Kasumi-1 (cell line): ENCODE results near the gene ANTXR1.
A peak's percentile ranks its signal among the peaks of the same experiment; 100 is the strongest.
"Not testable (repeated sequence)": the region's sequence is repeated elsewhere in the genome, so short reads cannot be mapped to it uniquely, and the experiment has no call there.

ENCODE experiments used
- DNase-seq, 2 experiments: peaks; one replicate each; lab custom pipeline; 2025; lab: John Stamatoyannopoulos, UW

ANTXR1 gene

DNA sequence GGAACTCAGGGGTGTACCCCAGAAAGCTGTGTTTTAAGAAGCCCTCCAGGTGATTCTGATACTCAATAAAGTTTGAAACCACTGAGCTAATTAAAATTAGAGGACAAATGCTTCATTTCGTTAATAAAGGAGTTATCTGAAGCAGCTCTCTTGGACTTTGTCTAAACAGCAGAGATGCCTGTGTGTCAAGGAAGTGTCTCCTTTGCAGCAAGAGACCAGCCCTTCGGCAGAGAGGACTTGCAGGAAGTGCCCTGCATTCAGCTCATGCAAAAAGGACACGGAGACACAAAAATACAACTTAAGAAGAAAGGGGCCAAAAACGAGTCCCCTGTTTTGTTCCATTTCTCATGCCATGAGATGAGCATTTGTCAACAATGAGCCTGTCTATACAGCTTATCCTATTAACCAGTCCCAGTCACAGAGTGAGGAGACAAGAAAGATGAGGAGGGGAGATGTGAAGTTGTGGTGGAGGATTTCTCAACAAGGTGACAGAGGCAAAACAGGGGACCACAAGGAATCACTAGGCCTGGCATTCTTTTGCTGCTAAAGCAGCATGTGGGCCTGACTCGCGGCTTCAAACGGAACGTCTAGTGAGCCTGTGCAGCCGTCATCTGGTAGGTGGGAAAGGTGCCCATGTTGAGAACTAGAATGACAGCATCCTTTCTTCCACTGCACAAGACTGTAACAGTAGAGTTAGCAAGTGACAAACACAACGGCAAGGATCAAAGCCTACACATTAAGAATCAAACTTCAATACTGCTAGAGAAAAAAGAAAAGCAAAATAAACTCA is 152.3 kb downstream of the ANTXR1 start:
- no peak for DNase-seq

DNA sequence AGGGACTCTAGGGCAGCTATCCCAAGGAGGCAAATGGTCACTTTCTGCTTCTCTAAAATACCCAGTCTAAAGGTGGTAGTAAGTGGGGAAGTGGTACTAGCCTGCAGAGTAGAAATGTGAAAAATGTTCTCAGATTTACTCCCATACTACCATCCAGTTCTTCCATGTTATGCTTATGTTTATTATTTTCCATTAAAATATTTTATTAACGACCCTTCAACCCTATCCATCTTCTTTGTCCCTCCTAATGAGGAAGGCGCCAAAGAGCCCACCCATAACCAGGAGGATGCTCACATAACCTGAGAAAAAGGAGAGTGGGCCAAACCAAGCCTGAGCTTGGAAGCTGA is 153.5 kb downstream of the ANTXR1 start:
- no peak for DNase-seq

DNA sequence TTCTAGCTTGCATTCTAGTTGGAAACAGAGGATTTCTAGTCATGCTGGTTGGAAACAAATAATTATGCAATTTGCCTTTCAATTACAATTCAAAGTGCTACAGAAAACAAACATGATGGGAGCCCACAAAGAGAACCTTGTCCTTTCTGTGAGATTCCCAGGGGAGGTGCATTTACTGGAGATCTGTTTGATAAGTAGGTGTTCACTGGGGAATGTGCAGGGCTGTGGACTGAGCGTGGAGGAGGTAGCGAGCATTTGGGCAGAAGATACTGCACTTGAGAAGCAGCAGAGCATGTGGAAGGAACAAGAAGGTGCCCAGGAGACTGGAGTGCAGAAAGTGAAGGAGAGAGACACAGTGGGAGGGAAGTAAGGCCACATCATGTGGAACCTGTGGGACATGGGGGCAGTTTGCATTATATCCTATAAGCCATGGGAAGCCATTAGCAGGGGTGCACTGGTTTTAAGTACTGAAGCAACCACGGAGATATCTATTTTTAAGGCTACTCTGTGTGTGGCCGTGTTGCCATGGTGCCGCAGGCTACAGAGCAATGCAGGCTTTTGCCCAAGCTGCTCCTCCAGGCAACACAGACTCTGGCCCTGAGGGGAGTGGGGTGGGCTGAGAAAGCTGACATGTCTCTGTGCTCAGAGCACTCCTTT is 154.0 kb downstream of the ANTXR1 start:
- DNase-seq: no peak

DNA sequence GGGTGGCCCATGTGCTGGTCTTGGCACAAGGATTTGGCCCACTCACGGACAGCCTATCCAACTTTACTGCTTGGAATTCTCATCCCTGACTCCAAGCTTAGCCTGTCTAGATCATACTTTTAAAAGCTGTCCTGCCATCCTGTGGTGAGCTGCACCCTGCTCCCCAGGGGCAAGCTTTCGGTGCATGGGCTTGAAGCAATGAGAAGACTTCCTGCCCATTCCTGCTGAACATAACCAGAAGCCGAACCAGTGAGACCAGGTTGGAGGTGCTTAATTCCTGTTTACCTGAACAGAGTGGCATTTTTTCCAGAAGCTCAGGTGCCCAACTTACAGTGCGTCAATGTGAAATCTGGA is 154.5 kb downstream of the ANTXR1 start:
- no peak for DNase-seq

DNA sequence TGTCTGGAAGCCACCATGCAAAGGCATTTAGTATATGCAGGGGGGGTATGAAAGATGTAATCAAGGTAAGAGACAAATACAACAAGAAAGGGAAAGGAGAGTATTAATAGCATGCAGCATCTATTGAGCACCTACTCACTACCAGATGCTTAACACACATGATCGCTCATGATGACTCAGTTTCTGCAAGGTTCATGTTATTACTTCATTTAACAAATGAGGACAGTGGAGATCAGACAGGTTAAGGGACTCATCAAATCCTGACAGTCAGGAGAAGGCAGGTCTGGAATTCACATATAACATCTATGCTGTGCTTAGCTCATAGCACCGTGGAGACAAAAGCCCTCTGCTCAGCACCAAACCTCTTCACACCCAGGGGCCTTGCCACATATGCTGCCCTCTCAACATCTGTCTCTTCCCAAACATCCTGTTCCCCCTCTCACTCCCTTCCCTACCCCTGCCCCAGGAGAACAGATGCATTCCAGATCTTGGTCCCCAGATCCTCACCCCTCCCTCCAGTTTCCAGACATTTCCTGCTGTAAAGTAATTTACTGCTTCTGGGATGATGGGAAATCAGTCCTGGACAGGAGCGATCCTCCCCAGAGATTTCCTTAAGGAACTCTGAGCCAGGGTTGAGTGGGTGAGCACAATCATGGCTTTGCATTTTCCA is 155.3 kb downstream of the ANTXR1 start:
- no peak for DNase-seq

DNA sequence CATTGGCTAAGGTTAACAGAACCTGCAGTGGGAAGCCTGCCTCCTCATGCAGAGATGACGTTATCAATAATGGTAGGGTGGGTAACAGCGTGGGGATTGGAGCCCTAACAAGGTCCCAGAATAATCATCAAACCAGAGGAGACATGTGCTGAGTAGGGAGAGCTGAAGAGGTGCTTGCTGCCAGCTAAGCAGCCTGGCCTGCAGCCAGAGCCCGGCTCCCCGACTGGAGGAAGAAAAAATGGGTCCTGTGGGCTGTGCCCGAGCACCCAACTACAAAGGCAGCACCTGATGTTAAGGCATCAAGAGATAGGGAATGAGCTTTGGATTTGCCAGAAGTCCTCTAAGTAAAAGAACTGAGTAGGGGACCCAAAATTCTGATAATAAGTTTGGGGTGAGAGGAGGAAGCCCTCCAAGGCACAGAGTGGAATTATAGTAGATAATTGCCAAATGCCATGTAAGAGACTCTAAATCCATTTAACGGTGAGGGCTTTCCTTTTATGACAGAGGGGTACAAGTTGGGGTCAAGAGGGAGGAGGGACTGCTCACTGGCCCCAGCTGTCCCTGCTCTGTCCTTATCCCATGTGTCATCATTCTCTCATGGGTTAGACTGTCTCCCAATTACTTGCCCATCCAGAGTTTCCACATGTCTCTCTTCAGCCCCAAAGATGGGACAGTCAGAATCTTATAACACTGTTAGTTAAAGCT is 156.1 kb downstream of the ANTXR1 start:
- DNase-seq: no peak

DNA sequence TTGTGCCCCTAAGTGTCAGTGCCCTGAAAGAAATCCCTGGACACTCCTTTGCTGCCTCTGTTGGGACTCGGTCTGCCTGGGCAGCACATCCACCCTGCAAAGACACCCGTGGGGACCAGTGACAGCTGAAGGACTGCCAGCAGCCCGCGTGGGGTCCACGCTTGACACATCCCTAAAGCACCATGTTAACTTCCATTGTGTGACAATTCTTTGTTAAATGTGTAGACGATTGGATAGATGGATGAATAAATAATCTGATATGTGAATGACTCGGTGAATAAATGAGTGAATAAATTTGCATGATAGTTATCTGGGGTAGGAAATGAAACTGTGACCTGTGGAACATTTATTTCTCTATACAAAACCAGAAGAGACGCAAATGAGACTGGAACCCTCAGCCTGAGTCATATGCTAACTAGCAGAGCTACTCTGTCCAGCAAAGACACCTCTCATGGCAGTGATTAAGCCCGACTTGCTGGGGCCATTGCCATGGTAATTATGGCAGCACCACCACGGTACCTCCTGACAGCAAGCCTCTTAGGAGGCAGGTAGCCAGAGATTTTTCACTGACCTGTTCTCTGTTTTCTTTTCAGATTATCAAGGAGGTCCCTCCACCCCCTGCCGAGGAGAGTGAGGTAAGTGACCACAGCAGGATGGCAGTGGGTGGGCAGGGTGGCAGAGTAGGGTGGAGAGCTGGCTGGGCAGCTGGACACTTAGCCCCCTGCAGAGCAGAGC is 156.8 kb downstream of the ANTXR1 start:
- no peak for DNase-seq

DNA sequence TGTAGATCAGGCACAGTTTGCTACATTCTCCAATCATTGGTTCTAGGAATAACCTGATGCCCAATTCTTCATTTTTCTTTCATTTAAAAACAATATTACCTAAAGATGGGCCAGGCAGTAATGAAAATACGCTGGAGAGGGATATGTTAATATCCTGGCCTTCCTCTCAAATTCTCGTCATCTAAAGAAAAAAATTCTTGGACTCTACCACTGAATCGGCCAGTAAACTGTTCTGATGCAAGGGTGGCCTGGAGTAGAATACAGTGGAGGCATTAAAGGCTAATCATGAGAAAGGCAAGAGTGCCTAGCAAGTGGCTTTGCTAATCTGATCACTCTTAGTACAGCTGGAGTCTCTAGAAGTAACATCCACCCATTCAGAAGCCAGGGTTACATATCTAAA is 157.7 kb downstream of the ANTXR1 start:
- no peak for DNase-seq

DNA sequence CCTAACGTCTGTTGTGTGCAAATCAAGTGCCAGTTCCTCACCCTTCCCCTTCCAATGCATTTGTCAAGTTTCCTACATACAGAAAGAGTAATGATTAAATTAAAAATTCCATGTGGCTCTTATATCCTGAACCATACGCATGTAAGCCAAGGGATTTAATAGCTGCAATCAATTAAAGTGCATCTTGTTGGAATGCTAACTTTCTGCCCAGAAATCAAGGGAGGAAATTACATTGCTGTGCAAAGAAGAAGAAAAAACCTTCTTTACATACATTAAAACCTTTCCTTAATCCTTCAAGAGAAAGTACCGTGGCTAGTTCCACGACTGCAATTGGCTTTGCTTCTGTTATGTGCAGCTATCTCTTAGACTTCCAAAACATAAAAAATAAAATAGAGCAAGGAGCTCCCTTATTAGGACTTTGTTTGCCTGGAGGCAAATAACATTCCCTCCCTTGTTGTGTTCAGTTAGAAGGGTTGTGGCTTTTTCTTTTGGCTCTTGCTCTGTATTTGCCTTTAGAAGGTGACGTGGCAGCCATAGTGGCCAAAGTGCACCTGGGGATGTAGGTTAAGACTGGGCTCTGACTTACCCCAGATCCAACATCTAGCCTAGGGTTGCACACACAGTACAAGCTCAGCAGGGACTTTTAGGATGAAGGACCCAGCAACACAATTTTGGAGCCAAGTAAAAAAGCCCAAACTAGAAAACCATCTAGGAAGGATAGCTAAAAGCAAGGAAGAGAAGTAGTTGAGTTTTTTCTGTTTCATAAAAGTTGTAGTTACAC is 158.3 kb downstream of the ANTXR1 start:
- no peak for DNase-seq

DNA sequence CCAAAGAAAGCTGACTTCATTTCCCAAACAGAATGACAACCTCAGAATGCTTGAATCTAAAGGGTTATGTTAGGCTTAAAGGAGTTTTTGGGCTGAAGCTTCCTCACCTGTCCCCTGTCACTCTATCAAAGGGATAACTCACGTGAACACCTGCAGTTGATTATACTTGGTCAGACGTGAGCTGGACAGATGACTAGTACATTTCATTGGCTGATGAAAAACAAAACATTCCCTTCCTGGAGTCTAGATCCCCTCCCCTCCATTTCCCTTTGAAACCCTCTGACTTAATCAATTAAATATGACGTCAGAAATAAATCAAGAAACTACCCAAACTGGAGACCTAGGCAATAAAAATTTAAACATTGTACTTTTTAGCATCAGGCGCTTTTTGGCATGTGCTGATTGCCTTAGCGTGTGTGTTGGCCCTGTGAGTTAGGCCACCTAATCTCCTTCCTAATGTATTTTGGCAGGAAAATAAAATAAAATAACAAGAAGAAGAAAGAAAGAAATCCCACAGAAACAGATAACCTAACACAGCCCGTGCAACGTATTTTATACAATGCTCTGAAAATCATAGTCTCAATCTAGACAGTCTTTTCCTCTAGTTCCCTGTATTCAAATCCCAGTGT is 159.0 kb downstream of the ANTXR1 start:
- no peak for DNase-seq

DNA sequence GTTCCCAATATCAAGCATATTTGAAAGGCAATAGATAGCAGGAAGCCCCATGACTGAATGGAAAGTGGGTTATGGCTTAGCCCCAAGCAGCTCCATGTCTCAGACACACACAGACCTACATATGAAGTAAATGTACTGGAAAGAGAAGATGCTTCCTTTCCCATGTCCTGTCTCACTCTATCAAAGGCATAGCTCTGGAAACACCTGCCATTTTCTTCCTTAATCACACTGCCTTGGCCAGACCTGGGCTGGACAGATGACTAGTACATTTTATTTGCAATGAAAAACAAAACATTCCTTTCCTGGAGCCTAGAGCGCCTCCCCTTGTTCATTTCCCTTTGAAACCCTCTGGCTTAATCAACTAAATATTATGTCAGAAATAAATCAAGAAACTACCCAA is 160.7 kb downstream of the ANTXR1 start:
- no peak for DNase-seq

DNA sequence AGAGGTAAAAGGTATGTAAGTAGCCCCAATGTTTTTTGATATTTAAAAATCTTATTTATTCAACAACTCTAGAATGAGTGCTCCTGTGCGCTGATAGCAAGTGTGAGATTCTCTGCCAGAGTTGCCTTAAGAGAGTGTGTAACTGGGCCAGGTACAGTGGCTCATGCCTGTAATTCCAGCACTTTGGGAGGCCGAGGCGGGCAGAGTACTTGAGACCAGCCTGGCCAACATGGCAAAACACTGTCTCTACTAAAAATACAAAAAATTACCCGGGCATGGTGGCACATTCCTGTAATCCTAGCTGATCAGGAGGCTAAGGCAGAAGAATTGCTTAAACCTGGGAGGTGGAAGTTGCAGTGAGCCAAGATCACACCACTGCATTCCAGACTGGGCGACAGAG is 161.2 kb downstream of the ANTXR1 start:
- not testable (repeated sequence) for DNase-seq

DNA sequence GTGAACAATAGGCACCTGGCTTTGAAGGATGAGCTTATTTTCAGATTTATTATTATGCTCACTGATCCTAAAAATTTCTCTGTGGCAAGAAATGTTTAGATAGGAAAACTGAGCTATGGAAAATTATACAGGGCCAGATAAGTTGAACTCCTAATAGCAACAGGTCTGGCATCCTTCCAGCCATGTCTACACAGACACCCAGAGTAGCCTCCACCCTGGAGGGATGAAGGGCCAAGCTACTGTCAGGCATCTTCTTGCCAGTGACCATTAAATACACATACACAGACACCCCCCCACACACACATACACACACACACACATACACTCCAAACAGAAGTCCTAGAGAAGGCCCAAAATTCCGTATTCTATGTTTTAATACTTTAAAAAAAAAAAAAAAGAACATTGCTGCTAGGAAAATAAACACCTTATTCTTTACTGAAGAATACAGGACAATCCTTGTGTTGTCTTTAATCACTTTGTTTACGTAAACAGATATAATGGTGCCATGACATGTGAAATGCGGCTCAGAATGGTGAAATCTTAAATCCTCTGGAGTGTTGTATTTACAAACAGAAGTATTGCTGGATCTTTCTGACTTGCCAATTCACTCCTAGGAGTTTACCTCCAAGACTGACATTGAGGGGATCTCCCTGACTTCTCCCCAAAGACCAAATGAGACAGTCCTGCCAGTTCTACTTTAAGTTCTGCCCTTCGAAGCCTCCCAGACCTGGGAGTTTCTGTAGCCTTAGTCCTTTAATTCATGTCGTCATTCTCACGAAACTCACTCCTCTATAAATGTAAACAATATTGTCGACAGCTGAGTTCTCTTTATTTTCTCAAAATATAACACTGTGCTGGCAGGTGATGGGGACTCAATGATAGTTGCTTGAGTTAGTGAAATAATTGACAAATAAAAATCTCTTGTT is 163.1 kb downstream of the ANTXR1 start:
- DNase-seq: no peak

DNA sequence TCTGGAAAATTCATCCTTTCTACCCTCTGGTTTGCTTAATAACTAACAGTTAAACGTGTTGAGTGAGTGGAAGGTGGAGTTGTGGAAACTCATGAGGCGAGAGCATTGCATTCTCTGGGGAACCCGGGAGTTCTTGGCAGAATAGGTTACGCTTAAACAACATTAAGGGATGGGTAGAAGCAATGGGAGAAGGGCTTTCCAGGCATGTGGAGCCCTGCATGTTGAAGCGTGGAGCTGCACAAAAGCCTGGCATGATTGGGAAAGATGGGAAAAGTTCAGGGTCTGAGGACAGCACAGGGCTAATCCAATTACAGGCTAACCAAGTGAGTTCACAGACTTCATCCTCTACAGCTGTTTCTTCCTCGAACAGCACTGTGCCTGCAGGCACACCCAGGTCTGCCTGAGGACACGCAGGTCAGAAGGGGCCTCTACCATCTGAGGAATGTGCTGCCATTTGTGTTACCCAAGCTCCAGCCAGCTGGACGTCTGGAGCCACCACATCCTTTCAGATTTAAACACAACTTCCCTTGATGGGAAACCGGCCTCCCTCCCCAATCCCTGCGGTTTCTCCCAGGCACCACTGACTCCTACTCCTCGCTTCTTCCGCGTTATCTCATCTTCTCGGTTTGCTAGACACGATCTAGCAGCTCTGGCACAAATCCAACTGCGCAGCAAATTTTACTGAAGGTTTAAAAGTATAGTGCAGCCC is 164.2 kb downstream of the ANTXR1 start:
- peak; percentile 90 to 91 for DNase-seq

DNA sequence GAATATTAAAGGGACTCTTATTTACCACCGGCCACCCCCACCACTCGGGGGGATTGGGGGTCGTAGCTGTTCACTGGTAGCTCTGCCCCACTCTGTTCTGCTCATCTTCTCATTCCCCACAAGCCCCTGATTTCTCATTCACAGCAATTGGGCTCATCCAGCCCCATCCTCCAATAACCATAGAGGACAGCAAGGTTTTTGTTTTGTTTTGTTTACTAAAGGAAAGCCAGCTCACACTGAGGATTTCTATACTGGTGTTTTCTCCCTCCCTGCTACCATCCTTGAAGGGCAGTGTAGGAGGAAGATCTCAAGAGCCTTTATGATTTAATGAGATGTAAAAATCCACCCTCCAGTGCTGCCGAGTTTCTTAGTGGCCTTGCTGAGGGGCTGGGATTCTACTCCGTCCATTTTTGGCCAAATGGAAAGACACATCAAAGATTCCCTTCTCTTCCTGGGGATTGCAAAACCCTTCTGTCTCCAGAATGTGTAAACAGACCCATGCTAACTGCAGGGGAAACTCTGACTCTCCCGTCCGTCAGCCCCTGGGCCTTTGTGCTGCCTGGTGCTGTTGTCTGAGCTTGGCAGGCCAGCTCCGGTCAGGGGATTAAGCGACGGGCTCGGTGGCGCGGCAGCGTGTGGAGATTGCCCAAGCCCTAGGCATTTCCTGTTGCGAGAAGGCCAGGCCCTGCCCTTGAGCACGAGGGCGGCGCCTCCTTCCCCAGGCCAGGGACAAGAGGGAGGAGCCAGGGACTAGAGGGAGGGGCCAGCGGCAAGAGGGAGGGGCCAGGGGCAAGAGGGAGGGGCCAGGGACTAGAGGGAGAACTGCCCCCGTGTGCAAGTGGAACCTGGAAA is 165.0 kb downstream of the ANTXR1 start:
- DNase-seq: peak; percentile 69 to 76

DNA sequence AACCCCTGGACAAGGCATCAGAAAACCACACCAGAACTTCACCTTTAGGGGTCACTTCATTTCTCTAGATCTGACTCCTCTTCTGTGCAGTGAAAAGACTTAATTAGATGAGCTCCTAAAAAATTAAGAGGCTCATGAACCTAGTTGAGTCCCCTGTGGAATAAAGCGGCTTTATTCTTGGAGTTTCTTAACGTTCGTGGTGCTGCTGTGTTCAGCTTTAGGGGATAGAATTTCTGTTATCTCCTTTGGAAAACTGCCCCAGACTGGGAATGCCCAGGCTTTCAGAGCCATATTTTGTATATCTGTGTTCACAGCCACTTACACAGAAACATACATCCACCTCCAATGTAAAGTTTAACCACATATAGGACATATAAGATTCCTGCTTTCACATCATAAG is 165.8 kb downstream of the ANTXR1 start:
- no peak for DNase-seq

DNA sequence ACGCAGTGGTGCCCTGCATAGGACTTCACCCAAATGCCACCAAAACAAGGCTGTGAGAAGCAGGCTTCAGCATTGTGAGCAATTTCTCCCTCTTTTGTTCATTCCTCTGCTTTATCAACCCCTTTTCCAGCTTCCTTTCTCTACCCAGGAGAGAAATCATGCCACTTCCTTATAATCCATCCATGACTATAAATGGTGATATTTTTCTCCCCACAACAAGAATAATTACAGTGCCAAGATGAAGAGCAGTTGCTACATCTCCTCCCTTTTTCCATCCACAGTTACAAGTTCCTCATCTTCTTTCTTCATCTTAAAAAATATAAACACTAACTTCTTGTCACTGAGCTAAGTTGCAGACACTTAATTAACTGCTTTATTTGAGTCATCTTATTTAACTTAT is 167.2 kb downstream of the ANTXR1 start:
- DNase-seq: no peak

DNA sequence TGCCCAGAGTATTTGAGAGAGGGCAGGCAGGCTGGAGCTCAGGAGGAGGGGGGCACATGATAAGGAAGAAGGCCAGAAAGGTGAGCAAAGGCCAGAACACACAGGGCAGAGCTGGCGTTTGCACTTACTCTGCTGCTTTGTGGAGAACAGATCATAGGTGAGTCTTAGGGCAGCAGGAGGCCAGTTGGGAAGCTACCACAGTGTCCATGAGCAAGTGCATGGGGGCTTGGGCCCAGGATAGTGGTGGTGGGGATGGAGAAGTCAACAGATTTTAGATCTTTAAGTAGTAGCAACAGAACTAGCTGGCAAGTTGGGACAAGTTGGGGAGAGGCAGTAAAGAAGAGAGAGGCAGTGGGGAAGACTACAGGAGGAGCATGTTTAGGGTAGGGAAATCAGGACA is 168.0 kb downstream of the ANTXR1 start:
- no peak for DNase-seq
